ENCODE results near the gene ACKR3. TPM values are rescaled to one million over a fixed set of nuclear protein-coding genes. Genes with fewer than 3 reads are reported as not detected.

ACKR3 gene
- total RNA-seq, 1 donor from 2014 or later = 70.6 TPM

DNA sequence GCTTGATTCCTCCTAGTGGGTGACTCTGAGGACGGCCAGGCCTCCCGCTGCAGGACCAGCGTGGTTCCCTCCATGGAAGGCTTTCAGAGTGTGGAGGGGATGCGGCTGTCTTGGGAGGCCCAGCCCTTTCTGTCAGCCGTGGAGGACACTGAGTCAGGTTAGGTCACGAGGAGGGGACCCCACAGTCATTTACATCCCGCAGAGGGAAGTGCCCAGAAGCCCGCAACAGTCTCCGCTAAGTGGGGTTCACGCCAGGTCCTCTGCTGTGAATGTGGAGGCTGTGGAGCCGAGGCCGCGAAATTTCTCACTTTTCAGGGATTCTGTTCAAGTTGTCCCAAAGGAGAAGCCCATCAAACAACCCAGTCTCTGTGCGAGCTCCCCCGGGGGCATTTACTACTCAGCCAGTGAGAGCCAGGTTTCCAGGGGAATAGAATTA, 8.8 kb downstream of the ACKR3 start:
- H3K27ac Mint-ChIP-seq = peak overlapping the region; percentile 97
- no peaks in the 10 kb centered on the region for H3K9me3 Mint-ChIP-seq
- H3K4me3 Mint-ChIP-seq = no peak overlapping the region
- H3K4me1 Mint-ChIP-seq = peaks cover 79% of the 10 kb centered on the region
- no peak for DNase-seq (ENCODE audit: low spot score in 2 of 2, unreplicated experiment in 2 of 2)
- peaks cover 41% of the 10 kb centered on the region for H3K36me3 Mint-ChIP-seq
- TF ChIP-seq, protein P1, sequence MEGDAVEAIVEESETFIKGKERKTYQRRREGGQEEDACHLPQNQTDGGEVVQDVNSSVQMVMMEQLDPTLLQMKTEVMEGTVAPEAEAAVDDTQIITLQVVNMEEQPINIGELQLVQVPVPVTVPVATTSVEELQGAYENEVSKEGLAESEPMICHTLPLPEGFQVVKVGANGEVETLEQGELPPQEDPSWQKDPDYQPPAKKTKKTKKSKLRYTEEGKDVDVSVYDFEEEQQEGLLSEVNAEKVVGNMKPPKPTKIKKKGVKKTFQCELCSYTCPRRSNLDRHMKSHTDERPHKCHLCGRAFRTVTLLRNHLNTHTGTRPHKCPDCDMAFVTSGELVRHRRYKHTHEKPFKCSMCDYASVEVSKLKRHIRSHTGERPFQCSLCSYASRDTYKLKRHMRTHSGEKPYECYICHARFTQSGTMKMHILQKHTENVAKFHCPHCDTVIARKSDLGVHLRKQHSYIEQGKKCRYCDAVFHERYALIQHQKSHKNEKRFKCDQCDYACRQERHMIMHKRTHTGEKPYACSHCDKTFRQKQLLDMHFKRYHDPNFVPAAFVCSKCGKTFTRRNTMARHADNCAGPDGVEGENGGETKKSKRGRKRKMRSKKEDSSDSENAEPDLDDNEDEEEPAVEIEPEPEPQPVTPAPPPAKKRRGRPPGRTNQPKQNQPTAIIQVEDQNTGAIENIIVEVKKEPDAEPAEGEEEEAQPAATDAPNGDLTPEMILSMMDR (IDR thresholded peaks at IDR 0.05; ENCODE audit: unreplicated experiment) = no peak
- H3K27me3 Mint-ChIP-seq (ENCODE audit: low read depth) = no peaks in the 10 kb centered on the region

DNA sequence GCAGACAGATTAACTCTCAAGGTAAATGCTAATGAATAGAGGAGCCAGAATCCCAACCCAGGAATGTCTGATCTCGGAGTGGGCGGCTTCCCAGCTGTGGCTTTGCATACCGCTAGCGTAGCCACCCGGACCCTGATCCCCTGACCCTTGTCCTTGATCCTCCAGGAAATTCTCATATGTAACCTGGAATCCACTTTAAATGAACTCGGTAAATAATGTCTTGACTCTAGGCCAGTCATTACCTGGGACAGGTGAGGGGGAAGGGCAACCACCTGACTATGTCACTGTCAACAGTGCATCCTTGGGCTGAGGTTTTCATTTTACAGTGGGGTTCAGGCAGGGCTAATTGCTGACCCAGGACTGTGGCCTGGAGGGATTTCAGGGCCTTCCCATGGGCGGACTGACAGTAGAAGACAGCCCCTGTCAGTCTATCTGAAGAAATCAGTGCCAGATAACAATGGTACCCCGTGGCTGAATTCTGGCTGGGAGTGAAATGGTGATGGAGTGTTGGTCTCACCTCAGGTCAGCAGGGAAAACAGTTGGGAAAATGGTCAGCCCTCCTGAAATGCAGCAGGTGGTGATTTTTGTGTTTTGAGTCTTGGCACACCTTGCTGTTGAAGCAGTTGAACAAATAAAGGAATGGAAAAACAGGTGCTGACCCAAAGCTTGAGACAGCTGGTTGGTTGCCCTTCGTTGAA, 9.6 kb downstream of the ACKR3 start:
- no peak overlapping the region for H3K4me3 Mint-ChIP-seq
- H3K27ac Mint-ChIP-seq = peak overlapping the region; percentile 97
- TF ChIP-seq, protein P1 (IDR thresholded peaks at IDR 0.05; ENCODE audit: unreplicated experiment) = no peak
- H3K4me1 Mint-ChIP-seq = peaks cover 75% of the 10 kb centered on the region
- no peaks in the 10 kb centered on the region for H3K9me3 Mint-ChIP-seq
- H3K27me3 Mint-ChIP-seq (ENCODE audit: low read depth) = no peaks in the 10 kb centered on the region
- DNase-seq (ENCODE audit: low spot score in 2 of 2, unreplicated experiment in 2 of 2) = no peak
- H3K36me3 Mint-ChIP-seq = peaks cover 41% of the 10 kb centered on the region

DNA sequence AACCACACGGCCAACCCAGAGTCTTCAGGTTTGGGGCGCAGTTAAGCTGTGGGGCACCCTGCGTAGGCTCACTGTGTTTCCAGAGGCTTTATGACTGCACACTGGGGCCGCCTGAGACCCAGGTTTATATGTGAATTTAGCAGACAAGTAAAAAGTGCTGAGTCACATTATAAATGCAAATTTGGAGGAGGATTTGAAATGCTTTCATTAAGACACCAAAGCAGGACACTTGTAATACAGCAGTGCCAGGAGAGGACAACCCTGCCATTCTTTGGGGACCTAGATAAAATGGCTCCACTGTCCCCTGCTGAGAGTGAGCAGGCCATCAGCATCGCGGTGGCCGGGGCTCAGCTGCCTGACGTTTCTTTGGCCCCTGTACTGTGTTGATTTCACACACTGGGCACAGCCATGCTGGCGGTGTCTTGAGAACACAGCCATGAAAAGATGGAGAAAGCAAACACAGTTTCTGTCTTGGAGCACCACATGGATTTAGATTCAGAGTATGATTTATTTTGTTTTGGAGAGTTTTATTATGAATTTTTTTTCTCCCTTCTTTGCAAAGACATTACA, 10.2 kb downstream of the ACKR3 start:
- Mint-ChIP-seq H3K27ac (peak overlapping the region; percentile 97), H3K9me3 (no peaks in the 10 kb centered on the region), H3K27me3 (ENCODE audit: low read depth) (no peaks in the 10 kb centered on the region), H3K4me3 (no peak overlapping the region), H3K36me3 (peaks cover 41% of the 10 kb centered on the region), H3K4me1 (peaks cover 75% of the 10 kb centered on the region)
- no peak for DNase-seq (ENCODE audit: low spot score in 2 of 2, unreplicated experiment in 2 of 2)
- TF ChIP-seq, protein P1 (IDR thresholded peaks at IDR 0.05; ENCODE audit: unreplicated experiment) = no peak

DNA sequence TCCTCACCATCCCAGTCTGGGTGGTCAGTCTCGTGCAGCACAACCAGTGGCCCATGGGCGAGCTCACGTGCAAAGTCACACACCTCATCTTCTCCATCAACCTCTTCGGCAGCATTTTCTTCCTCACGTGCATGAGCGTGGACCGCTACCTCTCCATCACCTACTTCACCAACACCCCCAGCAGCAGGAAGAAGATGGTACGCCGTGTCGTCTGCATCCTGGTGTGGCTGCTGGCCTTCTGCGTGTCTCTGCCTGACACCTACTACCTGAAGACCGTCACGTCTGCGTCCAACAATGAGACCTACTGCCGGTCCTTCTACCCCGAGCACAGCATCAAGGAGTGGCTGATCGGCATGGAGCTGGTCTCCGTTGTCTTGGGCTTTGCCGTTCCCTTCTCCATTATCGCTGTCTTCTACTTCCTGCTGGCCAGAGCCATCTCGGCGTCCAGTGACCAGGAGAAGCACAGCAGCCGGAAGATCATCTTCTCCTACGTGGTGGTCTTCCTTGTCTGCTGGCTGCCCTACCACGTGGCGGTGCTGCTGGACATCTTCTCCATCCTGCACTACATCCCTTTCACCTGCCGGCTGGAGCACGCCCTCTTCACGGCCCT, 11.2 kb downstream of the ACKR3 start:
- Mint-ChIP-seq H3K27ac (peak overlapping the region; percentile 71), H3K4me1 (peaks cover 75% of the 10 kb centered on the region), H3K9me3 (peaks cover under 1% of the 10 kb centered on the region), H3K4me3 (no peak overlapping the region), H3K27me3 (ENCODE audit: low read depth) (no peaks in the 10 kb centered on the region), H3K36me3 (peaks cover 41% of the 10 kb centered on the region)
- no peak for DNase-seq (ENCODE audit: low spot score in 2 of 2, unreplicated experiment in 2 of 2)
- TF ChIP-seq, protein P1 (IDR thresholded peaks at IDR 0.05; ENCODE audit: unreplicated experiment) = no peak

DNA sequence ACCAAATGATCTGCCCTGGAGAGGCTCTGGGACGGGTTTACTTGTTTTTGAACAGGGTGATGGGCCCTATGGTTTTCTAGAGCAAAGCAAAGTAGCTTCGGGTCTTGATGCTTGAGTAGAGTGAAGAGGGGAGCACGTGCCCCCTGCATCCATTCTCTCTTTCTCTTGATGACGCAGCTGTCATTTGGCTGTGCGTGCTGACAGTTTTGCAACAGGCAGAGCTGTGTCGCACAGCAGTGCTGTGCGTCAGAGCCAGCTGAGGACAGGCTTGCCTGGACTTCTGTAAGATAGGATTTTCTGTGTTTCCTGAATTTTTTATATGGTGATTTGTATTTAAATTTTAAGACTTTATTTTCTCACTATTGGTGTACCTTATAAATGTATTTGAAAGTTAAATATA, 11.9 kb downstream of the ACKR3 start:
- H3K36me3 Mint-ChIP-seq = peaks cover 36% of the 10 kb centered on the region
- peaks cover 68% of the 10 kb centered on the region for H3K4me1 Mint-ChIP-seq
- no peak for DNase-seq (ENCODE audit: low spot score in 2 of 2, unreplicated experiment in 2 of 2)
- peaks cover 5% of the 10 kb centered on the region for H3K9me3 Mint-ChIP-seq
- H3K27ac Mint-ChIP-seq = peak overlapping the region; percentile 30
- TF ChIP-seq, protein P1 (IDR thresholded peaks at IDR 0.05; ENCODE audit: unreplicated experiment) = no peak
- no peaks in the 10 kb centered on the region for H3K27me3 Mint-ChIP-seq (ENCODE audit: low read depth)
- no peak overlapping the region for H3K4me3 Mint-ChIP-seq

Data from mesothelial cell of epicardium (in vitro differentiated cells).